ENCODE measurements around the gene CDH3.
"Not testable (repeated sequence)": the region's sequence is repeated elsewhere in the genome, so short reads cannot be mapped to it uniquely, and the experiment has no call there.

Gene CDH3

GRCh38 chr16:68704232-68704867 lies 59.2 kb downstream of the CDH3 start:
- peak; percentile 29 for DNase-seq (ENCODE audit: low read depth)

DNA sequence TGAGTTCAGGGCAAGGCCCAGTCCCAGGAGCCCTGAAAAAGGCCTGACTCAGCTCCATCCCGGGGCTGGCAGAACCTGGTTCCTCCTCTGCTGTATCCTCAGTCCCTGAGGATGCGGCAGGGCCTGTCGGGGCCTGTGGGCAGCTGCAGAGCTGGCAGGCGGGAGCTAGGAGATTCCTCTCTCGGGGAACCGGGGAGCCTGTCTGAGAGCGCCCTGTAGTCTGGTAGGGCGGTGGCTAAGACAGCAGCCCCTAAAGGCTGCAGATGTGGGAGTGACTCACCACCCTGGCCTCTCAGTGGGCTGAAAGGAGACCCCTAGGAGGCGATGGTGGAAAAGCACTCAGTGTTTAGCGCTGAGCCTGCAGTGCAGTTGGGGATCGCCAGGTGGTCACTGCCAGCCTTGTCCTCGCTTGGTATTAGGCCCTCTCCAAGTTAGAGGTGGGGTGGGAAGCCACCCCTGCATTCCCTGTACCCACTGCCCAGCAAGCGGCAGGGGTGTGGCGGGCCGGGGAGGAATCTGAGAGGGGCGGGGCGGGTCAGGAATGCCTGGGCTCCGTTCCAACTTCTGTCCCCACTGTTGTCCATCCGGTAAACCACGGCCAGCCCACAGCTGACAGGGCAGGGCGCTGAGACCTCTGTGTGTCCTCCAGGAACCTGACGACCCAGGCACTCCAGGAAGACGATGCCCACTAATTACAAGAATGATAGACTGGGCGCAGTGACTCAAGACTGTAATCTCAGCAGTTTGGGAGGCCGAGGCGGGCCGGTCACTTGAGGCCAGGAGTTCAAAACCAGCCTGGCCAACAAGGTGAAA lies 62.4 kb downstream of the CDH3 start:
- no peak for DNase-seq (ENCODE audit: low read depth)

- no peak for DNase-seq (ENCODE audit: low read depth)
Measured at GRCh38 chr16:68710211-68710610, 65.1 kb downstream of the CDH3 start.

DNA sequence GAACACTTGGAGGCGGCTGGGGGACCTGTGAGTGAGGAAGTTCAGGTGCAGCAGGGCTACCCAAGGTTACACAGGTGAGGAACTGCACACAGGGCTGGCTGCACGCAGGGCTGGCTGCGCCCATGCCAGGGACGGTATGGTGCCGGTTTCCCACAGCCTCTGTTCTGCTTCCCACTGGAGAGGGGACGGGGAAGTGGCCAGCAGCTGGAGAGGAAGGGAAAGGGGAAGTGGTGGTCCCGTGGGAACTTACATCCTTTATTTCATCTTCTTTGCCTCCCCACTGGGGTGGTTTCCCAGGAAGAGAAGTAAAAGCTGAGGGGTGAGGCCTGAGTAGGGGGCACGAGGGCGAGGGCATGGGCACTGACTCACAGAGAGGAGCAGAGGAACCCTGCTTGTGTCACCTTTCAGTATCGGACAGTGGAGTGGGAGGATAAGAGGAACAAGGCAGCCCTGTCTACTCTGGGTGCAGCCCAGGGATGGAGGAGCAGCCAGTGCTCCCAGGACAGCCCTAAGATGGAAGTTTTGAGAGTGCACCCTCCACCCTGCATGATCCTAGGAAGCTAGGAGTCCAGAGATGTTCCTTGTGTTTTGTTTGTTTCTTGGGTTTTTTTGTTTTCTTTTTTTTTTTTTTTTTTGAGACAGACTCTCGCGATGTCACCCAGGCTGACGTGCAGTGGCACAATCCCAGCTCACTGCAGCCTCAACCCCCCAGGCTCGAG lies 66.5 kb downstream of the CDH3 start:
- DNase-seq (ENCODE audit: low read depth), result no peak

DNA sequence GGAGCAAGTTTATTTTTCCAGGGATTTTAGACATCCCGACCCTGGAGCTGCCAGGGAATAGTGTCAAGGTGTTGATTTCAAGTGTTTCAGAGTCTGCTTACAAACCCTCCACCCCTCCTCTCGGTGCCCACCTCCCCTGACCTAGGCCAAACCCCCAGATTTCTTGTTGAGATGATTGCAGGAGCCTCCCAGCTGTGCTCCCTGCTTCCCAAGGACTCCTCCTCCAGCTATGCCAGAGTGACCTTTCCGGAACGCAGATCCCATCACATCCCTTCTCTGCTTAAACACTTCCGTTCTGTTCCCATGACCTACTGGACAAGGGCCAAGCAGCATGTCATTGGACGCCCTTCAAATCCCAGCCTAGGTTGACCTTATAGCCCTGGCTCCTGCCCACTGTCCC lies 68.3 kb downstream of the CDH3 start:
- DNase-seq (ENCODE audit: low read depth), result no peak

GRCh38 chr16:68715471-68715870 lies 70.4 kb downstream of the CDH3 start:
- no peak for DNase-seq (ENCODE audit: low read depth)

GRCh38 chr16:68716516-68716915 lies 71.4 kb downstream of the CDH3 start:
- DNase-seq (ENCODE audit: low read depth), result not testable (repeated sequence)

- no peak for DNase-seq (ENCODE audit: low read depth)
Measured at GRCh38 chr16:68717684-68718083, 72.6 kb downstream of the CDH3 start.

DNA sequence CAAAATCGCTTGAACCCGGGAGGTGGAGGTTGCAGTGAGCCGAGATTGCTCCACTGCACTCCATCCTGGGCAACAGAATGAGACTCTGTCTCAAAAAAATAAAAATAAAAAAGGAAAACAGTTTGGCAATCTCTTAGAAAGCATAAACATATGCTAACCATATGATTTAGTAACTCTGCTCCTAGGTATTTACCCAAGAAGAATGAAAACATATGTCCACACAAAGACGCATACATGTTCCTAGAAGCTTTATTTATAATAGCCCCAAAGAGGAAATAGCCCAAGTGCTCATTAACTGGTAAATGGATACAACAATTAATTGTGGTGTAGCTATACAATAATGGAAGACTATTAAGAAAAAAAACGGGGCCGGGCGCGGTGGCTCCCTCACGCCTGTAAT lies 73.5 kb downstream of the CDH3 start:
- no peak for DNase-seq (ENCODE audit: low read depth)

GRCh38 chr16:68719993-68720489 lies 74.9 kb downstream of the CDH3 start:
- no peak for DNase-seq (ENCODE audit: low read depth)

GRCh38 chr16:68722119-68723024 lies 77.3 kb downstream of the CDH3 start:
- DNase-seq (ENCODE audit: low read depth), result no peak

GRCh38 chr16:68724797-68725196 lies 79.7 kb downstream of the CDH3 start:
- no peak for DNase-seq (ENCODE audit: low read depth)

DNA sequence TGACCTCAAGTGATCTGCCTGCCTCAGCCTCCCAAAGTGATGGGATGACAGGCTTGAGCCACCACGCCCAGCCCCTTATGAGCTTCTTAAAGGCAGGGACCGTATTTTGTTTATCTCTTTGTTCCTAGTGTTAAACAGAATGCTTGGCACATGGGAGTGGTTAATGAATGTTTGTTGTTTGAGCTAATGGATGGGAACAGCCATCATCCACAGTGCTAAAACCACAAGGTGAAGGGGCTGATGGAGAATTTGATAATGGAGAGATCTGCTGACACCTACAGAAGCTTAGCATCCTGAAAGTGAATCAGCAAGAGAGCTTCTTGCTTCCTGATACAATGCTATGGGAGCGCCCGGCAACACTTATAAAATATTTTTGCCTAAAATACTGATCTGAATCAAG lies 83.4 kb downstream of the CDH3 start:
- DNase-seq (ENCODE audit: low read depth), result no peak

GRCh38 chr16:68731637-68732036 lies 86.5 kb downstream of the CDH3 start:
- DNase-seq (ENCODE audit: low read depth), result no peak

GRCh38 chr16:68732042-68732680 lies 87.1 kb downstream of the CDH3 start:
- no peak for DNase-seq (ENCODE audit: low read depth)

GRCh38 chr16:68732741-68733399 lies 87.8 kb downstream of the CDH3 start:
- no peak for DNase-seq (ENCODE audit: low read depth)

- no peak for DNase-seq (ENCODE audit: low read depth)
Measured at GRCh38 chr16:68733570-68733969, 88.5 kb downstream of the CDH3 start.

DNA sequence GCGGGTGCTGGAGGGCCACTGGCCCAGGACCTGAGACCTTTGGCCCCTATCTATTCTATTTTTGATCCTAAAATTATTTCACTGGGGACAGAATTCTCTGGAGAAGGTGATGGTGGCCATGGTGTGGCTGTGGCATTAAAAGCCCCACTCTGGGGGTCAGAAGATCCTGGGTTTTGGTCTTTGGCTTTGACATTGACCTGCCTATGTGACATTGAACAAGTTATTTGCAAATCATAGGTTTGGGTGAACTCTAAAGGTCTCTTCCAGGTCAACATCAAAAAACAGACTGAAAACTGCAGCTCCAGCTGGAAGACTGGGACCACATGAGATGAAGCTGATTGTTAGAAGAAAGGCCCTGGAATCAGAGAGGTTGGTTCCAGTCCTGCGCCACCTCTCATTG lies 89.7 kb downstream of the CDH3 start:
- no peak for DNase-seq (ENCODE audit: low read depth)

DNA sequence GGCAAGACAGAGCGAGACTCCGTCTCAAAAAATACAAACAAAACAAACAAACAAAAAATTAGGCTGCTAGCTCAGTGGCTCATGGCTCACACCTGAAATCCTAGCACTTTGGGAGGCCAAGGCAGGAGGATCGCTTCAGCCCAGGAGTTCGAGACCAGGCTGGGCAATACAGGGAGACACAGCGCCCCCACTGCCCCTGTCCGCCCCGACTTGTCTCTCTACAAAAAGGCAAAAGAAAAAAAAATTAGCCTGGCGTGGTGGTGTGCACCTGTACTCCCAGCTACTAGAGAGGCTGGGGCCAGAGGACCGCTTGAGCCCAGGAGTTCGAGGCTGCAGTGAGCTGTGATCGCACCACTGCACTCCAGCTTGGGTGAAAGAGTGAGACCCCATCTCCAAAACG lies 91.5 kb downstream of the CDH3 start:
- no peak for DNase-seq (ENCODE audit: low read depth)

DNA sequence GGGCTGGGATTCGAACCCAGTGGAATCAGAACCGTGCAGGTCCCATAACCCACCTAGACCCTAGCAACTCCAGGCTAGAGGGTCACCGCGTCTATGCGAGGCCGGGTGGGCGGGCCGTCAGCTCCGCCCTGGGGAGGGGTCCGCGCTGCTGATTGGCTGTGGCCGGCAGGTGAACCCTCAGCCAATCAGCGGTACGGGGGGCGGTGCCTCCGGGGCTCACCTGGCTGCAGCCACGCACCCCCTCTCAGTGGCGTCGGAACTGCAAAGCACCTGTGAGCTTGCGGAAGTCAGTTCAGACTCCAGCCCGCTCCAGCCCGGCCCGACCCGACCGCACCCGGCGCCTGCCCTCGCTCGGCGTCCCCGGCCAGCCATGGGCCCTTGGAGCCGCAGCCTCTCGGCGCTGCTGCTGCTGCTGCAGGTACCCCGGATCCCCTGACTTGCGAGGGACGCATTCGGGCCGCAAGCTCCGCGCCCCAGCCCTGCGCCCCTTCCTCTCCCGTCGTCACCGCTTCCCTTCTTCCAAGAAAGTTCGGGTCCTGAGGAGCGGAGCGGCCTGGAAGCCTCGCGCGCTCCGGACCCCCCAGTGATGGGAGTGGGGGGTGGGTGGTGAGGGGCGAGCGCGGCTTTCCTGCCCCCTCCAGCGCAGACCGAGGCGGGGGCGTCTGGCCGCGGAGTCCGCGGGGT lies 92.1 kb downstream of the CDH3 start, which contains the start of gene CDH1:
CDH1 (plus strand) TSS at position 247 of the 684 bp plus-strand sequence; CDS start at position 371, 124 bp downstream.
- DNase-seq (ENCODE audit: low read depth), result no peak

Data from stimulated activated CD8-positive, alpha-beta memory T cell treated with anti-CD3 and anti-CD28 coated beads, Interleukin-15, amount 100 ng/mL, for 24 hours (primary cell).